Upper lobe of left lung (tissue), 6 donors: ENCODE measurements around the gene E2F1. TPM values are rescaled to one million over a fixed set of nuclear protein-coding genes. Genes with fewer than 3 reads are reported as not detected.

Source experiments
- ATAC-seq, 2 donors: fragments of 200-7000 bp; cut with Tn5 transposase; one replicate each; pipeline ENCODE4 v1.9.1; 2022; ENCODE audit warnings: mild to moderate bottlenecking in 2 of 2, moderate library complexity in 2 of 2; ENCODE audit not compliant: low FRiP score in 2 of 2
- DNase-seq, 2 donors: peaks; one replicate each; pipeline ENCODE4 v3.0.0-alpha.2; 2019 to 2020
- H3K27ac ChIP-seq, 4 donors: fragments of 200-600 bp; sonication (generic); one replicate each; pipeline ENCODE4 v1.5.1; 2016 to 2019
- H3K27me3 ChIP-seq, 4 donors: fragments of 200-600 bp; sonication (generic); one replicate each; pipeline ENCODE4 v1.5.1; 2017 to 2019
- H3K36me3 ChIP-seq, 4 donors: fragments of 200-600 bp; sonication (generic); one replicate each; pipeline ENCODE4 v1.5.1; 2016 to 2019
- H3K4me1 ChIP-seq, 4 donors: fragments of 200-600 bp; sonication (generic); one replicate each; pipeline ENCODE4 v1.5.1; 2018 to 2019
- H3K4me3 ChIP-seq, 4 donors: fragments of 200-600 bp; sonication (generic); one replicate each; pipeline ENCODE4 v1.5.1; 2017 to 2019; ENCODE audit warnings: mild to moderate bottlenecking in 2 of 4, moderate library complexity in 1 of 4
- H3K9me3 ChIP-seq, 4 donors: fragments of 200-600 bp; sonication (generic); one replicate each; pipeline ENCODE4 v1.5.1; 2018 to 2019
- CTCF ChIP-seq, 6 experiments: fragments of 450-650 bp in 4 of 6; fragments of 200-600 bp in 2 of 6; sonication (generic) in 2 of 6; IDR thresholded peaks; one replicate each; pipeline ENCODE4 v1.5.1; 2016 to 2019; ENCODE audit warnings: antibody characterized with exemption in 6 of 6
- EP300 ChIP-seq, 4 donors: sonication (generic); formaldehyde crosslinking; IDR thresholded peaks; one replicate each; pipeline ENCODE4 v1.5.1; 2017; ENCODE audit warnings: antibody characterized with exemption in 4 of 4, control low read depth in 2 of 4
- POLR2A ChIP-seq, 4 donors: fragments of 450-650 bp; IDR thresholded peaks; one replicate each; pipeline ENCODE4 v1.5.1; 2016 to 2017; ENCODE audit warnings: antibody characterized with exemption in 4 of 4, mild to moderate bottlenecking in 2 of 4
- POLR2AphosphoS5 ChIP-seq, 2 donors: sonication (generic); formaldehyde crosslinking; IDR thresholded peaks; one replicate each; pipeline ENCODE4 v1.5.1; 2017; ENCODE audit warnings: antibody characterized with exemption in 2 of 2
- WGBS, 2 donors: methylation state at CpG; one replicate each; pipeline ENCODE4 v1.1.5; 2017 to 2018; 5-methylcytosine and 5-hydroxymethylcytosine counted together
- total RNA-seq, 6 donors: library from RNA; depleted of rRNA in 4 of 6; stranded (reverse); fragments of >200 nt in 4 of 6; gene quantifications; one replicate each; pipeline versions ENCODE4 v1.1.0 to v1.2.1, GENCODE V29; 2016 to 2021
- donor health status: DM: no; HTN: no; CAD: no; lungs with moderate emphysema.
- donor health status: DM: no; HTN: yes; CAD: no; lungs with severe emphysema.

The E2F1 gene
- total RNA-seq, 6 donors from 2014 or later: 5.5 to 12.9 (median 6.8) TPM

GRCh38 chr20:33687370-33687915, 1.3 kb upstream of the E2F1 start:
- TF ChIP-seq EP300 (IDR thresholded peaks at IDR 0.05) (no peak), CTCF (IDR thresholded peaks at IDR 0.05) (no peak), POLR2AphosphoS5 (IDR thresholded peaks at IDR 0.05) (no peak), POLR2A (IDR thresholded peaks at IDR 0.05) (no peak)
- Histone ChIP-seq H3K27ac (peak overlapping the region in 3 of 4 donors; percentile 19 to 57 (median 46)), H3K9me3 (no peaks in the 10 kb centered on the region), H3K27me3 (no peaks in the 10 kb centered on the region), H3K4me3 (no peak overlapping the region), H3K36me3 (no peaks in the 10 kb centered on the region), H3K4me1 (peaks cover 27 to 42% (median 34%) of the 10 kb centered on the region in 4 donors)
- peak in 1 of 2 donors; percentile 37 for ATAC-seq
- DNase-seq: no peak
- 65 to 71% methylated on average over 8 of the region's 8 CpGs for WGBS, 2 donors

GRCh38 chr20:33686984-33687366, 790 bp upstream of the E2F1 start:
- DNase-seq: no peak
- no peaks in the 10 kb centered on the region for H3K36me3 ChIP-seq
- H3K9me3 ChIP-seq: no peaks in the 10 kb centered on the region
- peak overlapping the region in 3 of 4 donors; percentile 53 to 73 (median 57) for H3K4me3 ChIP-seq
- WGBS, 2 donors: 80 to 82% methylated on average over 14 of the region's 14 CpGs
- peak overlapping the region; percentile 8 to 57 (median 32) for H3K27ac ChIP-seq
- peaks cover 27 to 47% (median 36%) of the 10 kb centered on the region in 4 donors for H3K4me1 ChIP-seq
- TF ChIP-seq POLR2A (IDR thresholded peaks at IDR 0.05) (no peak), EP300 (IDR thresholded peaks at IDR 0.05) (no peak), POLR2AphosphoS5 (IDR thresholded peaks at IDR 0.05) (no peak)
- ATAC-seq: no peak
- H3K27me3 ChIP-seq: no peaks in the 10 kb centered on the region

GRCh38 chr20:33685328-33686099, 671 bp downstream of the E2F1 start:
- DNase-seq: no peak
- TF ChIP-seq EP300 (IDR thresholded peaks at IDR 0.05): no peak
- TF ChIP-seq POLR2A (IDR thresholded peaks at IDR 0.05): no peak
- TF ChIP-seq POLR2AphosphoS5 (IDR thresholded peaks at IDR 0.05): no peak
- no peak for TF ChIP-seq CTCF (IDR thresholded peaks at IDR 0.05)
- 1 to 4% methylated on average over 14 to 33 of the region's 53 CpGs for WGBS, 2 donors
- no peak for ATAC-seq
- peak overlapping the region; percentile 7 to 73 (median 55) for H3K4me3 ChIP-seq
- peaks cover 27 to 53% (median 39%) of the 10 kb centered on the region in 4 donors for H3K4me1 ChIP-seq
- no peaks in the 10 kb centered on the region for H3K9me3 ChIP-seq
- H3K27ac ChIP-seq: peak overlapping the region in 2 of 4 donors; percentile 23 to 50
- H3K36me3 ChIP-seq: no peaks in the 10 kb centered on the region
- no peaks in the 10 kb centered on the region for H3K27me3 ChIP-seq

- no peak for ATAC-seq
- H3K36me3 ChIP-seq: no peaks in the 10 kb centered on the region
- TF ChIP-seq CTCF (IDR thresholded peaks at IDR 0.05) (no peak), POLR2A (IDR thresholded peaks at IDR 0.05) (no peak), EP300 (IDR thresholded peaks at IDR 0.05) (no peak), POLR2AphosphoS5 (IDR thresholded peaks at IDR 0.05) (no peak)
- H3K4me1 ChIP-seq: peaks cover 27 to 53% (median 39%) of the 10 kb centered on the region in 4 donors
- H3K27me3 ChIP-seq: no peaks in the 10 kb centered on the region
- peak overlapping the region in 2 of 4 donors; percentile 23 to 45 for H3K27ac ChIP-seq
- 38 to 45% methylated on average over 8 to 10 of the region's 10 CpGs for WGBS, 2 donors
- no peaks in the 10 kb centered on the region for H3K9me3 ChIP-seq
- no peak for DNase-seq
- H3K4me3 ChIP-seq: peak overlapping the region in 2 of 4 donors; percentile 53 to 73
Observed at GRCh38 chr20:33684533-33685327, 1.5 kb downstream of the E2F1 start.
